ENCODE data around the gene TLE1. TPM values are rescaled to one million over a fixed set of nuclear protein-coding genes. Genes with fewer than 3 reads are reported as not detected.
A peak's percentile ranks its signal among the peaks of the same experiment; 100 is the strongest.

The TLE1 gene
- total and polyA plus RNA-seq, 2 experiments from 2014 or later = 2.1 to 3.4 TPM

DNA sequence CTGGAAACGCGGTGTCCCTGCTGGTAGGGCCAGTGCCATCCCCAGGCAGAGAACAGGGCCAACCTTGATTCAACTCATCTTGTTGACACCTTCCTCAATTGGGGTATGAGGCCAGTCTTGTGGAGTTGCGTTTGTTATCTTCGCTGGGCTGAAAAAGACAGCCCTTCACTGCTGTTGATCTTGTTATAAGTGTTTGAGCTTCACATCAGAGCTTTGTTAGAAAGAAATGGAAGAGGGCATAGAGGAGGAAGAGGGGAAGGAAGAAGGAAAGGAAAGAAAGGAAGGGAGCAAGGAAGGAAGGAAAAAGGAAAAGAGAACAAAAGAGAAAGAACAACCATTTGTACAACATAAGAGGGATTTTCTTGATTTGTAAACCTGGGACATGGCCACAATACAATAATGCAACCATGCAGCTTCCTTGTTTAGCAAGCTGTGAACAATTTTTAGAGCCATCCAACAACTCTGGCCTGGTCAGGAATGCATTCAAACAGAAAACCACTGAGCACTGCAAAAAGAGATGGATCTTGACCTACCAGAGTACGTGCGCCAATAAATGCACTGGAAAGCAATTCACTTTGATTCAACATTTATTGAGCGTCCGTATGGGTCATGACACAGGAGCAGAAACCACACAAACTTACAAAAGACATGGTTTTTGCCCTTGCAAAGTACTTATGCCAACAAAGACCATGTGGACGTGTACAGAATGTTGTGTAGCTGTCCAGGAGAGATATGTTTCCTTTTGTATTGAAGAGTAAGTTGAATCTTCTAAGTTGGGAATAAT, 152.9 kb downstream of the TLE1 start:
- Histone ChIP-seq H3K4me1 (ENCODE audit: low read depth) (no peaks in the 10 kb centered on the region), H3K4me3 (no peak overlapping the region), H3K27me3 (peaks cover 63% of the 10 kb centered on the region), H3K27ac (no peak overlapping the region), H3K36me3 (no peaks in the 10 kb centered on the region), H3K9me3 (ENCODE audit: low read depth) (no peaks in the 10 kb centered on the region)
- TF ChIP-seq, protein P1, sequence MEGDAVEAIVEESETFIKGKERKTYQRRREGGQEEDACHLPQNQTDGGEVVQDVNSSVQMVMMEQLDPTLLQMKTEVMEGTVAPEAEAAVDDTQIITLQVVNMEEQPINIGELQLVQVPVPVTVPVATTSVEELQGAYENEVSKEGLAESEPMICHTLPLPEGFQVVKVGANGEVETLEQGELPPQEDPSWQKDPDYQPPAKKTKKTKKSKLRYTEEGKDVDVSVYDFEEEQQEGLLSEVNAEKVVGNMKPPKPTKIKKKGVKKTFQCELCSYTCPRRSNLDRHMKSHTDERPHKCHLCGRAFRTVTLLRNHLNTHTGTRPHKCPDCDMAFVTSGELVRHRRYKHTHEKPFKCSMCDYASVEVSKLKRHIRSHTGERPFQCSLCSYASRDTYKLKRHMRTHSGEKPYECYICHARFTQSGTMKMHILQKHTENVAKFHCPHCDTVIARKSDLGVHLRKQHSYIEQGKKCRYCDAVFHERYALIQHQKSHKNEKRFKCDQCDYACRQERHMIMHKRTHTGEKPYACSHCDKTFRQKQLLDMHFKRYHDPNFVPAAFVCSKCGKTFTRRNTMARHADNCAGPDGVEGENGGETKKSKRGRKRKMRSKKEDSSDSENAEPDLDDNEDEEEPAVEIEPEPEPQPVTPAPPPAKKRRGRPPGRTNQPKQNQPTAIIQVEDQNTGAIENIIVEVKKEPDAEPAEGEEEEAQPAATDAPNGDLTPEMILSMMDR (IDR thresholded peaks at IDR 0.05; ENCODE audit: low read depth, low read length) = no peak
- DNase-seq (ENCODE audit: low read depth in 1 of 2, low spot score in 1 of 2) = no peak

GRCh38 chr9:81535542-81536241, 153.7 kb downstream of the TLE1 start:
- Histone ChIP-seq H3K9me3 (ENCODE audit: low read depth) (no peaks in the 10 kb centered on the region), H3K4me3 (no peak overlapping the region), H3K4me1 (ENCODE audit: low read depth) (no peaks in the 10 kb centered on the region), H3K27me3 (peaks cover 67% of the 10 kb centered on the region), H3K36me3 (no peaks in the 10 kb centered on the region), H3K27ac (no peak overlapping the region)
- TF ChIP-seq, protein P1 (IDR thresholded peaks at IDR 0.05; ENCODE audit: low read depth, low read length) = no peak
- peak in 1 of 2 donors; percentile 84 for DNase-seq (ENCODE audit: low read depth in 1 of 2, low spot score in 1 of 2)

- DNase-seq (ENCODE audit: low read depth in 1 of 2, low spot score in 1 of 2) = no peak
- peaks cover 74% of the 10 kb centered on the region for H3K27me3 ChIP-seq
- H3K27ac ChIP-seq = no peak overlapping the region
- TF ChIP-seq, protein P1 (IDR thresholded peaks at IDR 0.05; ENCODE audit: low read depth, low read length) = no peak
- H3K4me1 ChIP-seq (ENCODE audit: low read depth) = no peaks in the 10 kb centered on the region
- no peaks in the 10 kb centered on the region for H3K36me3 ChIP-seq
- H3K9me3 ChIP-seq (ENCODE audit: low read depth) = no peaks in the 10 kb centered on the region
- H3K4me3 ChIP-seq = no peak overlapping the region
Observed at GRCh38 chr9:81534138-81534875, 155.0 kb downstream of the TLE1 start.

Other genes with a start within 250 kb of the TLE1 start
- gene SPATA31D4, start 238.9 kb upstream of the TLE1 start, total RNA-seq = not detected in 2 replicates
- gene SPATA31D4, start 238.9 kb upstream of the TLE1 start, polyA plus RNA-seq = not detected in 2 replicates